G401 (cell line): Measurements from ENCODE around the gene MAP3K5. TPM values are rescaled to one million over a fixed set of nuclear protein-coding genes. Genes with fewer than 3 reads are reported as not detected.

Source experiments
- DNase-seq: peaks from one replicate; pipeline ENCODE4 v3.0.0-alpha.2; 2015; ENCODE audit warnings: low spot score
- in situ Hi-C: cut with HindIII; loops from 2 replicates; pipeline ENCODE4 v1.10.0; 2016; ENCODE audit warnings: low sequenced_read_pairs, mixed read lengths
- total RNA-seq: library from RNA; depleted of rRNA; stranded (reverse); fragments of >200 nt; shearing (Covaris generic); gene quantifications from 2 replicates; pipeline ENCODE4 v1.2.3, GENCODE V29; 2014

The MAP3K5 gene
- total RNA-seq, 1 experiment from 2014 or later: not detected

DNA sequence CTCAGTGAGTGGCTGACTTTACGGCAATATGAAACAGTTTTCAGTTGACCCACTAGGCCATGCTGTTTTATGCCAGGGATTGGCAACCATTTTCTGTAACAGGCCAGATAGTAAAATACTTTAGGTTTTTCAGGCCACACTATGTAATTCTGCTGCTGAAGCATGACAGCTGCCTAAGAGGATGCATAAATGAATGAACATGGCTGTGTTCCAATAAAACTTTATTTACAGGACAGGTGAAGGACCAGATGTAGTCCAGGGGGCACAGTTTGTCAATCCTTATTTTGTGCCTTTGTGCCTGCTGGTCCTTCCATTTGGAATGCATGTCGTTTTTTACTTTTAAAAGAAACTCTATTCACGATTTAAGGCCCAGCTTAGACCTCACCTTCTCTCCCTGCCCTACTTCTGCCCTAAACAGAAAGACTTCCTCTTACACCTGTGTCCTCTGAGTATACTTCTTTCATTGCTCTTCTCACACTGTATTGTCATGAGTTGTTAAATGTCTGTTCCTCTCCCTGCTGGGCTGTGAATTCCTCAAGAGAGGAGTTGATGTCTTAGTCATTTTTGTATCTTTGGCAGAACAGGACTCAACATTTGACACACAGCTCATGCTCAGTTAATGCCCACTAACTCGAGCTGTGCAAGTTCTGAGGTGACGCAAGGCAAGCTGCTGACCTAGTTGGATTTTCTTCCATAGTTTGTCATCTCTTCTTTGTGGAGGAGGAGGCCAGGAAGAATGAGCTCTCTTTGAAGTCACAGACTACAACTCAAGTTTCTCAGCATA, 152.0 kb downstream of the MAP3K5 start:
- no peak for DNase-seq
- in situ Hi-C loops: no loop called here

DNA sequence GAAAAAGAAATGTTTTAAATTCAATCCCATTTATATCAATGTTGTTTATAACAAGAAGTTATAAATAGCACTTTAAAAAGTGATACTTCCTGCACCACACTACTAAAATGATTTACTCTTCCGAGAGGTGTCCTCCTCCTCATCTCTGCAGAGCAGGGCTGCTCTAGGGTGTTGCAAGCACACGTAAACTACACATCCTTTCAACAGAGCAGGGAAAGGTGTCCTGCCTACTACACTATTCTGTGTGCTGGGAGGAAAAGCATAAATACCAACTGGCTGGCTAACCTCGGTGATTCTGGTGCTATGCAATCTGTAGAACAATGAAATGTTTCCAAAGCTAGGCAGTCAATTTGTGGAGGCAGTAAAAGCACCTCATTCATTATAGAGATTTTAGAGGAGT, 152.6 kb downstream of the MAP3K5 start:
- in situ Hi-C loops: no loop called here
- no peak for DNase-seq

- in situ Hi-C loops: no loop called here
- DNase-seq: no peak
Observed at GRCh38 chr6:136635615-136636014, 156.7 kb downstream of the MAP3K5 start.

DNA sequence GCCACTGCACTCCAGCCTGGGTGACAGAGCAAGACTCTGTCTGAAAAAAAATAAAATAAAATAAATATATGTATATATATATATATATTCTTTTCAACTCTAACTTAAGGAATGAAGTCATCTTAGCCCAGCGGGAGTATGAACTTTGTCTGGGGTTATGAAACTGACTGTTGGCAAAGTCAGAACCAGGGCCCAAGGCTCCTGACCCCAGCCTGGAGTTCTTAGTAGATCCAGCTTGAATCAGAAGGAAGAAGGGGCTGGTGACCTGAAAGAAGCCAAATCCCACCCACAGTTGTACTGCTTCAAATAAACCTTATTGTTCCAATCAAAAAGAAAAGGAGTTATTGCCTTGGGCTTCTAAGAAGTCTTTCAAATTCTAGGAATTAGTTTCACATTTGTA, 158.9 kb downstream of the MAP3K5 start:
- DNase-seq: no peak
- in situ Hi-C loops: no loop called here

- DNase-seq: no peak
- in situ Hi-C loops: no loop called here
Observed at GRCh38 chr6:136628996-136629395, 163.3 kb downstream of the MAP3K5 start.

- in situ Hi-C loops: no loop called here
Observed at GRCh38 chr6:136627191-136627590, 165.1 kb downstream of the MAP3K5 start.

DNA sequence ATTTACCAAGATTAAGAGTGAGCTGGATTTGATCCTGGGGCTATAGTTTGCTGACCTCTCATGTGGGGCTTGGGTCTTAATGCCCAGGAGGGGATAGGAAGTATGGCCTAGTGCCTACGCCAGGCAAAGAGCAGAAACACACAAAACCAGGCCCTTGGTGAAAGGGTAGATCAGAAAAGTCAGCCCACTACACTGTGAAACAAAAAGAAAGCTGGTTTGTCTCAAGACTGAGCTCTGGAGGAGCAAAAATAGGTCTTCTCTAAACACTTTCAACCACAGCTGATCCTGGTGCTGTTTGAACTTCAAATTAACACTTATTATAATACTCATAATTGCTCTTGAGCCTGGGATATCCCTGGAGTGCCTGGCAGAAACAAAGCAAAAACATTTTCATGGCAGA, 167.0 kb downstream of the MAP3K5 start:
- in situ Hi-C loops: no loop called here
- DNase-seq: no peak

More at GRCh38 chr6:136627191-136627590, 165.1 kb downstream of the MAP3K5 start:
- DNase-seq: no peak

DNA sequence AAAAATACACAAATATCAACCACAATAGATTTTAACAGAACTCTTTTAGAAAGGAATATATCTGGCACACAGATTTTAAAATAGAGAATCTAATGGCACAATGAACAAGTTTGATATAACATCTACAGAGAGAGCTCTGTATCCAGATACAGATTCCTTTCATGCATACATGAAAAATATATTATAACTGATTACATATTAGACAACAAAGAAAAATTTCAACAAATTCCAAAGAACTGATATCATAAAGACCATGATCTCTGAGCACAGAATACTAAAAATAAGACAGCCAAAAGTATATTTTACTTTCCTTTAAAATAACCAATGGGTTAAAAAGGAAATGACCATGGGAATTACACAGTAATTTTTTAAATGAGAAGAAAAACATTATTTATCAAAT, 167.9 kb downstream of the MAP3K5 start:
- in situ Hi-C loops: no loop called here
- DNase-seq: no peak

DNA sequence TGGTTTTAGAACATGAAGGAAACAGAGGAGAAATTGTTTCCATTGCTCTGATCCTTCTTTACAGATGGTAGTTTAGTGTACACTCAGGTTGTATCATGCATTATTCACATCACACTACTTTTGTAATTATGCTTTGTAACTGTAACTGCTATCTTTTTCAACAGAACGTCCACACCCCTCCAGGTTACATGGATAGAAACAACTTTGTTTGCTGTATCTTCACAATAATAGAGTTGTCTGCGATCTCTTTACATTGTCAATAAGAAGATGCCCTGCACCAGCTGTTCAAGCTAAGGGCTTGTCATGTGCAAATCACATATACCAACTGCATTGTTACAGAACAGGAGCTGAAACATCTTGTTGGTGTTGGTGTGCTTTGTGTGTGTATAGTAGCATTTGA, 174.2 kb downstream of the MAP3K5 start:
- in situ Hi-C loops: no loop called here
- no peak for DNase-seq

GRCh38 chr6:136616527-136616926, 175.8 kb downstream of the MAP3K5 start:
- in situ Hi-C loops: no loop called here

GRCh38 chr6:136614994-136615393, 177.3 kb downstream of the MAP3K5 start:
- in situ Hi-C loops: no loop called here
- DNase-seq: no peak

More at GRCh38 chr6:136616527-136616926, 175.8 kb downstream of the MAP3K5 start:
- DNase-seq: no peak

DNA sequence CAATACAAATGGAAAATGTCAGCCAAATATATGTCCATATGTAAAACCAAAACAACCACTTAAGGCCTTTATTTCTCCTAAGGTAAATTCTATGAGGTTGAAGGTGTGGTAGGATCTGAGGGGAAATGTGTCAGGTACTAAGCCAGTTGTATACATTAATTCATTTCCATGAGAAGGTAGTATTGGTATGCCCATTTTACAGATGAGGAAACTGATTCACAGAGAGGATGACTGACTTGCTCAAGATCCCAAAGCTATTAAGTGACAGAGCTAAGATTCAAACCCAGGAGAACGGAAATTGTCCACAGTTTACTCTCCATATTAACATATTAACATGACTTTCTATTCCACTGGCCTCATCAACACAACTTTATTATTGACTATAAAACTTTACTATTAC, 177.9 kb downstream of the MAP3K5 start:
- in situ Hi-C loops: no loop called here

GRCh38 chr6:136613477-136613876, 178.8 kb downstream of the MAP3K5 start:
- no peak for DNase-seq
- in situ Hi-C loops: no loop called here

More for the DNA sequence above, 177.9 kb downstream of the MAP3K5 start:
- no peak for DNase-seq

DNA sequence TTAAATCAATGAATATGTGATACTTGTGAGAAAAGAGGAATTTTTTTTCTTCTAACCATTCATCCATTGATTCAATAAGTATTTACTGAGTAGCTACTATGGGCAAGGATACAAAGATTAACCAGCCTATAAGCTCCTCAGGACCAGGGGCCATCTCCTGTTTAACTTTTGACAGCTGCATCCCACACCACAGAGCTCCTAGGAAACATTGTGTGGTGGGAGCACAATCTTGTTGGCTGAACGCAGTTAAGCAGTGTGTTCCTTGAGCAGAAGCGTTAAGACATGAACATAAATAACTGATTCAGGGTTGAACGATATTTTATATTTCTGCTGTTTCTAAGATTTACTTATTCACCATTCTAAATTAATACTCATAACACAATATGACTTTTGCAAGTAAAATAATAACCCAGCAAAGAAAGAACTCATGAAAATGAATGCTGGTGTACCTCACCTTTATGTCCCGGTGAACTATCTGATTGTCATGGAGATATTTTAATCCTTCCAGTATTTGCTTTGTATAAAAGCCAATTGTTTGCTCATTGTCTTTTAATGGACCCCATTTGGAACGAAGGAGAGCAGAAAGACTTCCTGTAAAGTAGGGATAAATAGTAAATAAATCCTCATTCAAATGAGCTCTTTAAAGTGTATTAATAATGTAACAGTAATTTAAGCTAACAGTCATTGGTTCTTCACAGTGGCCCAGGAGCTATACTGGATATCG, 179.4 kb downstream of the MAP3K5 start:
- DNase-seq: no peak
- in situ Hi-C loops: no loop called here

DNA sequence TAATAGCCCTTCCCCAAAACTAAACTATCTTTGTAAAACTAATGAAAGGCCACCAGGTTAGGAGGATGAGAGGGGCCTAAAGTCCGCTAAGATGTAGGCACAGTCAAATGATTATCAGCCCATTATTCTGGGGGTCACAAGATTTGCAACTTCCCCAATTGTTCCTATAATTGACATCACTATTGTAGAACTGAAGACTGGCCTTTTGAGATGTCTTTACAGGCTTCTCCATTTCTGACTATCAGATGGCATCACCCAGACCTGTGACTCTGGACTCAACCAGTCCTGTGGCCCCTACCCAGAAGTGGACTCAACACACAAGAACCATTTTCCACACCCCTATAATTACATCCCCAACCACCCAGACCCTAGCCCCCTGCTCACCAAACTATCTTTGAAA, 180.5 kb downstream of the MAP3K5 start:
- in situ Hi-C loops: no loop called here
- no peak for DNase-seq

- in situ Hi-C loops: no loop called here
- no peak for DNase-seq
Observed at GRCh38 chr6:136611133-136611532, 181.1 kb downstream of the MAP3K5 start.

- in situ Hi-C loops: no loop called here
- no peak for DNase-seq
Observed at GRCh38 chr6:136609873-136610706, 182.2 kb downstream of the MAP3K5 start.

GRCh38 chr6:136608991-136609390, 183.3 kb downstream of the MAP3K5 start:
- in situ Hi-C loops: no loop called here
- DNase-seq: no peak

DNA sequence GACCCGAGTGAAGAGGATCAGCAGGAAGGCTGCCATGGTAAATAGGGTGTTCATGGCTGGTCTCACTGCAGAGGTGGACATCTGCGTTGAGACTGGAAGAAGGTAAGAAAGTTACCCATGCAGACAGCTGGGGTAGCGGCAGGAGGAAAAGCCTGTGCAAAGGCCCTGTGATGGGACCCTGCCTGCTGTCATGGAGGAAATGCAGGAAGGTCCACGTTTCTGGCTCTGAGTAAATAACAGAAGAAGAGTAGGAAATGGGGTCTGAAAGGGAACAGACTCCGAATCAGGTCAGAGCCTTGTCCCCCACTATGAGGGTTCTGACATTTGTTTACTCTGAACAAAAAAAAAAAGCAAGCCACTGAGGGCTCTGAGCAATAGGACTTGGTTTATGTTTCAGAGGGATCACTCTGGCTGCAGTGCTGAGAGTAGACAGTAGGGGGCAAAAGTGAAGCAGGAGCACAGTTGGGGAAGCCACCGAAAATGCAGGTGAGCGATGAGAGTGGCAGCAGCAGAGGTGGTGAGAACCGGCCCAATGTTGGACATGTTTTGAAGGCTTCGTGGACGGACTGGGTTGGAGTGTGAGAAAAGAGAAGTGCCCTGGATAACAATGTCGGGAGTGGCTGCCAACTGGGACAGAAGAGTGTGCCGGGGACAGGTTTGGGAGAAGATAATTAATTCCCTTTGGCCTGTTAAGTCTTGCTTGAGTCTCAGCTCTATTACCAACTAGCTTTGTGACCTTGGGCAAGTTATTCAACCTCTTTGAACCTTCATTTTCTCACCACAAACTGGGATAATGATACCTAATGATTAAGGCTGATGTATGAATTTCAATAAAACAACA, 184.1 kb downstream of the MAP3K5 start:
- in situ Hi-C loops: no loop called here
- peak; percentile 83 for DNase-seq
